Activated gamma-delta T cell treated with anti-CD3 and anti-CD28 coated beads, Interleukin-2, amount 50 U/mL, for 16 hours (primary cell): Measurements from ENCODE around the gene P2RX1.
"Not testable (repeated sequence)": the region's sequence is repeated elsewhere in the genome, so short reads cannot be mapped to it uniquely, and the experiment has no call there.

Source experiments
- DNase-seq: peaks from one replicate; pipeline ENCODE4 v3.0.0-alpha.2; 2020; ENCODE audit warnings: low read depth

P2RX1 gene

GRCh38 chr17:3857261-3858105, 58.8 kb downstream of the P2RX1 start:
- no peak for DNase-seq

GRCh38 chr17:3854204-3854603, 62.1 kb downstream of the P2RX1 start:
- not testable (repeated sequence) for DNase-seq

- no peak for DNase-seq
Observed at GRCh38 chr17:3852561-3852960, 63.7 kb downstream of the P2RX1 start.

- no peak for DNase-seq
Observed at GRCh38 chr17:3851461-3852100, 64.7 kb downstream of the P2RX1 start.

- no peak for DNase-seq
Observed at GRCh38 chr17:3848229-3848835, 67.9 kb downstream of the P2RX1 start.

GRCh38 chr17:3847165-3847670, 69.0 kb downstream of the P2RX1 start:
- DNase-seq, result no peak
